NCI-H1105 (cell line): Measurements from ENCODE around the gene ZCCHC14.
"Not testable (repeated sequence)": the region's sequence is repeated elsewhere in the genome, so short reads cannot be mapped to it uniquely, and the experiment has no call there.

ENCODE experiments used
- DNase-seq: peaks from one replicate; lab custom pipeline; 2025; lab: John Stamatoyannopoulos, UW

The ZCCHC14 gene

DNA sequence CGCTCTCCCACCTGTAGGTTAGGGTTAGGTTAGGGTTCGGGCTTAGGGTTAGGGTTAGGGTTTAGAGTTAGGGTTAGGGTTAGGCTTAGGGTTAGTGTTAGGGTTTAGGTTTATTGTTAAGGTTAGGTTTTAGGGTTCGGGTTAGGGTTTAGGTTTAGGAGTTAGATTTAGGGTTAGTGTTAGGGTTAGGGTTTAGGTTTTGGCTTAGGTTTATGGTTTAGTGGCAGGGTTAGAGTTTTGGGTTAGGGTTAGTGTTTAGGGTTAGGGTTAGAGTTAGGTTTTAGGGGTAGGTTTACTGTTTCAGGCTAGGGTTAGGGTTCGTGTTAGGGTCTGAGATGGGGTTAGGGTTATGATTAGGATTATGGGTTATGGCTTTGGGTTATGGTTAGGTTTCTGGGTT, 31.6 kb upstream of the ZCCHC14 start:
- DNase-seq = no peak

- DNase-seq = not testable (repeated sequence)
Observed at GRCh38 chr16:87523605-87524004, 30.8 kb upstream of the ZCCHC14 start.

- DNase-seq = not testable (repeated sequence)
Observed at GRCh38 chr16:87521764-87522163, 28.9 kb upstream of the ZCCHC14 start.

- DNase-seq = not testable (repeated sequence)
Observed at GRCh38 chr16:87519170-87519569, 26.3 kb upstream of the ZCCHC14 start.

GRCh38 chr16:87518430-87519051, 25.7 kb upstream of the ZCCHC14 start:
- not testable (repeated sequence) for DNase-seq

GRCh38 chr16:87517610-87518429, 25.0 kb upstream of the ZCCHC14 start:
- not testable (repeated sequence) for DNase-seq

DNA sequence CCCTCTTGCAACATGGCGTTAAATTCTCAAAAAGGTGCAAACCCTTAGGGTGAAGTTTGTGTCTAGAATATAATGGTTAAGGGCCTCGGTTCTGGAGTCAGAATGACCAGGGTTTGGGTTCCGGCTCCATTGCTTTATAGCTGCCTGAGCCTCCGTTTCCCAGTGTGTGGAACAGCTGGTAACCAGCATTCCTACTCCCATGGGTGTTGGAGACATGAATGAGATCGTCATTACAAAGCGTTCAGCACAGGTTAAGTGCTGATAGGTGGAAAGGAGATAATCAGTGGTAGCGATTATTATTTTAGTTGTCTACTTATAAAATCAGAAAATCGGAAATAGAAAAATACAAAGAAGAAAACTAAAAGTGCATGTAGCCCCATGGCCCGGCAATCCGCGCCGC, 23.5 kb upstream of the ZCCHC14 start:
- no peak for DNase-seq

DNA sequence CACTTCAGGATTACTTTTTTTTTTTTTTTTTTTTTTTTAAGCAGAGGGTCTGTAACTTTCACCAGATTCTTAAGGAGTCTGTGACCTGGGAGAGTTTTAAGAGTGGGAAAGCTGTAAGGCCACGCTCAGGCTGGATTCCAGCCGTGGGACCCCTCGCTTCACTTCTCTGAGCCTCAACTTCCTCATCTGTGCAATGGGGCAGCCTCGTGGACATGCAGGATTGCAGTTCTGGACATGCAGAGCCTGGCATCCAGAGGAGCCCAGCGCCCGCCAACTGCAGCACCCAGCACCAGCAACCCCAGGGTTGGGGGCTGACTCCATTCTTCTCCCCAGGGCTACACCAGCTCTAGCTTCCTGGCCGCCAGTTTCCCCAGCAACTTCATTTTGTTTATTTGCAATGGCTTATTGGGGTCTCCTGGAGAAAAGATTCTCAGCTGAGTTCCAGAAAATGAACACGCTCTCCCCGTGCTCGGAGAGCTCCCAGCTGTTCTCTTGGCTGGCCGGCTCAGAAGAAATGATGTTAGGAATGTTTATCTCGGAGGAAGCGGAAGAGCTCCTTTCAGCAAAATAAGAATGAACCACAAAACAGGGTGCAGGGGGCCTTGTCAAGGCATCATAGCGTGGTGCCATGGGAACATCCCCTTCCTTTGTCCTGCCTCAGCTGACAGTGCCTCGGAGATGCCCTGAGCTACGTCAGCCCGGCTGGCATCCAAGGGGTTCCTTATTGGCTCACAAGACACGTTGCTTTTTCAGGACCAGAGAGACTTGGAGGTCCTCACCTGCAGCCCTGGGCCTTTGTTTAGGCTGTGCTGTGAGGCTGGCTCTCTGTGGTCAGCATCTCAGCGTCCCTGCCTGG, 22.9 kb upstream of the ZCCHC14 start:
- no peak for DNase-seq

DNA sequence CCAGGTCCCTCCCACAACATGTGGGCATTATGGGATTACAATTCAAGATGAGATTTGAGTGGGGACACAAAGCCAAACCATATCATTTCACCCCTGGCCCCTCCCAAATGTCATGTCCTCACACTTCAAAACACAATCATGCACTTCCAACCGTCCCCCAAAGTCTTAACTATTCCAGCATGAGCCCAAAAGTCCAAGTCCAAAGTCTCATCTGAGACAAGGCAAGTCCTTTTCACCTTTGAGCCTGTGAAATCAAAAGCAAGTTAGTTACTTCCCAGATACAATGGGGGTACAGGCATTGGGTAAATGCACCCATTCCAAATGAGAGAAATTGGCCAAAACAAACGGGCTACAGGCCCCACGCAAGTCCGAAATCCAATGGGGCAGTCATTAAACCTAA, 17.0 kb upstream of the ZCCHC14 start:
- not testable (repeated sequence) for DNase-seq

DNA sequence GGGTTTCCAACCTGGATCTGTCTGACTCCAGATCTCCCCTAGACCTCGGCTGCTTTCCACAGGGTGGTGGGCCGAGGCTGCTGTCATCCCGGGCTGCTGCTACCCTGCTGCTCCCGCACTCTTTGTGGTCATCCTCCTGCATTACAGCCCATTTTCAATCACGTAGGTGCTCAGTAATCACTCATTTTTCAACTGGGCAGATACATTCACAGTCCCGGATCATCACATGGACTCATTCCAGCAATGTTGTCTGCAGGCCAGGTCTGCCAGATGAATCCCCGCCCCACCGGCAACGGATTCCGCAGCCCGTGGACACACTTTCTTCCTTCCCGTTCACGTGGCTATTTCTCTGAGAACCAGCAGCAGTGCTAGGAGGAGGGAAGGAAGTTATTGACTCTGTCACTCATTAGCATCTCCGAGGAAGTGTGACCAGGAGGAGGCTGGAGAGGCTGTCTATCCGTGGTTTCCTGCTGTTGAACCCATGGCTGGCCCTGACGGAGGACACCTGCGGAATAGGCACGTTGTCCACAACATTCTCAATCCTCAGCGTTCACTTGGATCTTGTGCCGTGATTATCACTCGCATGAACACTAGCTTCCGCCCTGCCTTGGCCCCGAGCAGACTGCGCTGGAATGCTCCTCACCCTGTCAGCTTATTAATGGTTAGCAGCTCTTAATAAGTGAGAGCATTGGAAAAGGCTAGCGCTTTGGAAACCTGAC, 14.7 kb upstream of the ZCCHC14 start:
- no peak for DNase-seq

- DNase-seq = no peak
Observed at GRCh38 chr16:87506423-87507350, 13.9 kb upstream of the ZCCHC14 start.

- DNase-seq = no peak
Observed at GRCh38 chr16:87505834-87506233, 13.0 kb upstream of the ZCCHC14 start.

- DNase-seq = not testable (repeated sequence)
Observed at GRCh38 chr16:87503232-87503937, 10.6 kb upstream of the ZCCHC14 start.

DNA sequence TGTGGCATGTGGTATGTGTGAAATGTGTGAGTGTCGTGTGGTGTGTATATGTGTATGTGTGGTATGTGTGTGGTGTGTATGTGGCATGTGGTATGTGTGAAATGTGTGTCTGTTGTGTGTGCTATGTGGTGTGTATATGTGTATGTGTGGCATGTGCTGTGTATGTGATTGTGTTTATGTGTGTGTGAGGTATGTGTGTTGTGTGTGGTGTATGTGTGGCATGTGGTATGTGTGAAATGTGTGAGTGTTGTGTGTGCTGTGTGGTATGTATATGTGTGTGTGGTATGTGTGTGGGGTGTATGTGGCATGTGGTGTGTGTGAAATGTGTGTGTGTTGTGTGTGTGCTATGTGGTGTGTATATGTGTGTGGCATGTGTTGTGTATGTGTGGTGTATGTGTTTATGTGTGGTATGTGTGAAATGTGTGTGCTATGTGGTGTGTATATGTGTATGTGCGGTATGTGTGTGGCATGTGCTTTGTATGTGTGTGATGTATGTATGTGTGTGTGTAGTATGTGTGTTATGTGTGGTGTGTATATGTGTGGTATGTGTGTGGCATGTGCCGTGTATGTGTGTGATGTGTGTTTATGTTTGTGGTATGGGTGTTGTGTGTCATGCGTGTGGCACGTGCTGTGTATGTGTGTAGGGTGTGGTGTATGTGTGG, 9.6 kb upstream of the ZCCHC14 start:
- no peak for DNase-seq

DNA sequence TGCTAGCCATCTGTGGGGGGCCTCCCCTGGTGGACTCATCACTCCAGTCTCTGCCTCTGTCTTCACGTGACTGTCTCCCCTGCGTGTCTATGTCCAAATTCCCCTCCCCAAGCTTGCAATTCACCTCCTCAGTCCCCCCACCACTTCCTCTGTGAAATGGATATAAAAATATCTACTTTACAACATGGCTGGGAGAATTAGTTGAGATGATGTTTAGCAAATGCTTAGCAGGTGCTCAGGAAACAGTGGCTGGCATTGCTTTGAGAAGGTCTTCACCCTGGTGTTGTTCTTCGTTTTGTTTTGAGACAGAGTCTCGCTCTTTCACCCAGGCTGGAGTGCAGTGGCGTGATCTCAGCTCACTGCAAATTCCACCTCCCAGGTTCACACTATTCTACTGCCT, 8.3 kb upstream of the ZCCHC14 start:
- no peak for DNase-seq

DNA sequence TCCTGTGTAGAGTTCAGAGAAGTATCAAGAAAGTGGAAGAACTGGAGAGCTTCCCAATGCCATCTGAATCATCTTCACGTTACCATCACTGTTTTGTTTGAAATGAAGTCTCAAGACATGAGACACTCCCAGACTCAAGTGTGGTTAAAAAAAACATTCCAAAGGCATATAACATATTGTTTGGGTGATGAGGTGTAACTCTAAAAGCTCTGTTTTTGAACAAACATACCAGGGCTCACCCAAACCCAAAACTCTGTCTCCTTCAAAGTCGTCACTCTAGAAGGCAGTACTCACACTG, 6.3 kb upstream of the ZCCHC14 start:
- no peak for DNase-seq

GRCh38 chr16:87498324-87499188, 5.7 kb upstream of the ZCCHC14 start:
- no peak for DNase-seq

- DNase-seq = not testable (repeated sequence)
Observed at GRCh38 chr16:87497767-87498290, 5.0 kb upstream of the ZCCHC14 start.
